BE2C (cell line): ENCODE results near the gene CTSW.
A peak's percentile ranks its signal among the peaks of the same experiment; 100 is the strongest.
"Not testable (repeated sequence)": the region's sequence is repeated elsewhere in the genome, so short reads cannot be mapped to it uniquely, and the experiment has no call there.

ENCODE experiments used
- DNase-seq: peaks from one replicate; pipeline ENCODE4 v3.0.0-alpha.2; 2020
- H3K27me3 ChIP-seq: fragments of 250-450 bp; sonication (Bioruptor Pico); 2 replicates; pipeline ENCODE4 v1.5.1; 2020; ENCODE audit warnings: mild to moderate bottlenecking
- H3K36me3 ChIP-seq: fragments of 250-450 bp; sonication (Bioruptor Pico); 2 replicates; pipeline ENCODE4 v1.5.1; 2020; ENCODE audit warnings: mild to moderate bottlenecking
- H3K4me1 ChIP-seq: fragments of 250-450 bp; sonication (Bioruptor Pico); 2 replicates; pipeline ENCODE4 v1.5.1; 2020
- H3K4me3 ChIP-seq: 2 replicates; pipeline ENCODE4 v1.5.1; 2011; ENCODE audit warnings: low read depth, low read length
- H3K9me3 ChIP-seq: fragments of 250-450 bp; sonication (Bioruptor Pico); 2 replicates; pipeline ENCODE4 v1.5.1; 2020
- TF ChIP-seq, protein P1 (sequence below): IDR thresholded peaks from 2 replicates; pipeline ENCODE4 v1.5.1; 2012; ENCODE audit warnings: mild to moderate bottlenecking, low read depth, low read length

The CTSW gene

DNA sequence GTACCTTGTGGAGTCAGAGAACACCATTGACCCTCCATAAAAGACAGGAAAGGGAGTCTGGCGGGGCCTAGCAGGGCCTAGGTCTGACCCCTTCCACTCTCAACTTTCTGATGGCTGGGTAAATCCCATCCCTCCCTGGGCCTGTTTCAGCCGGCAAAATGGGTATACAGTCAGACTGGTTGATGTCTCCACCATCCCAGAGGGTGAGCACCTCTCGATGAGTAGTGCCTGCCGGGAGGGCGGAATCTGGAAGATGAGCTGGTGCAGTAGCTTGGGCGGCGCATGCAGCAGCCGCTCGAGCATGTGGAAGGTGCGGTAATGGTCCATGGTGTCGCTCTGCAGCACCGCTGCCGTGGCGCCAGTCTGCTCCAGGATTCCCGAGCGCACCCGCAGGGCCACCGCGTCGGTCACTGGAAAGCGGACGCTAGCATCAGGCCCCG is 8.1 kb downstream of the CTSW start:
- TF ChIP-seq, protein P1, sequence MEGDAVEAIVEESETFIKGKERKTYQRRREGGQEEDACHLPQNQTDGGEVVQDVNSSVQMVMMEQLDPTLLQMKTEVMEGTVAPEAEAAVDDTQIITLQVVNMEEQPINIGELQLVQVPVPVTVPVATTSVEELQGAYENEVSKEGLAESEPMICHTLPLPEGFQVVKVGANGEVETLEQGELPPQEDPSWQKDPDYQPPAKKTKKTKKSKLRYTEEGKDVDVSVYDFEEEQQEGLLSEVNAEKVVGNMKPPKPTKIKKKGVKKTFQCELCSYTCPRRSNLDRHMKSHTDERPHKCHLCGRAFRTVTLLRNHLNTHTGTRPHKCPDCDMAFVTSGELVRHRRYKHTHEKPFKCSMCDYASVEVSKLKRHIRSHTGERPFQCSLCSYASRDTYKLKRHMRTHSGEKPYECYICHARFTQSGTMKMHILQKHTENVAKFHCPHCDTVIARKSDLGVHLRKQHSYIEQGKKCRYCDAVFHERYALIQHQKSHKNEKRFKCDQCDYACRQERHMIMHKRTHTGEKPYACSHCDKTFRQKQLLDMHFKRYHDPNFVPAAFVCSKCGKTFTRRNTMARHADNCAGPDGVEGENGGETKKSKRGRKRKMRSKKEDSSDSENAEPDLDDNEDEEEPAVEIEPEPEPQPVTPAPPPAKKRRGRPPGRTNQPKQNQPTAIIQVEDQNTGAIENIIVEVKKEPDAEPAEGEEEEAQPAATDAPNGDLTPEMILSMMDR = no peak
- no peak for DNase-seq
- H3K9me3 ChIP-seq = no peaks in the 10 kb centered on the region
- H3K4me3 ChIP-seq = peak overlapping the region; percentile 77
- H3K27me3 ChIP-seq = no peaks in the 10 kb centered on the region
- H3K4me1 ChIP-seq = peaks cover 8% of the 10 kb centered on the region
- H3K36me3 ChIP-seq = peaks cover 33% of the 10 kb centered on the region

DNA sequence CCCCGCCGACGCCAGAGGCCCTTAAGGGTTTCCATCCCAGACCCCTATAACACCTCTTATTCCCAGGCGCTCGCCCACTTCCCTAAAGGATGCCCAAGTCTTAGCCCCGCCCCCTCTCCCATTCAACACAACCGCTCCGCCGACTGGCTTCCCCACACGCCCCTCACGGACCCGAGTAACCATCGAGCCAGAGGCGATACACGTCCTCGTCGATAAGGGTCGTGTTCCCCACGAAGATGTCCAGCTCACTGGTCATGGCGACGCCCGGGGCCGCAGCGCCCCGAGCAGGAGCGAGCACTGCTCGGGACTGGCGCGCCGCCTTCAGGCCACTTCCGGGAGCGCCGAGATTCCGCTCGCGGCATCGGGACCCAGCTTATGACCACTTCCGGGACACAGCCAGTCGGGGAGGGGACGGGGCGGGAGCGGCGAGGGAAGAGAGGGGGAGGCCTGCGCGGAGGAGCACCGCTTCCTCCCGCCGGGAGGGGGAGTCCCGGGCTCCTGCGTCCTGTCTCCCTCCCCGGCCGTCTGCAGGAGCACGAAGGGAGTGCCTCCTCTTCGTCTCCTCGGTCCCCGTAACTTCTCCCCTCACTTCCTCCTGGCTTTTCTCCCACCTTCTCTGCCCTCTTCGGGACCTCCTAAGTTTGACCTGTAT is 8.7 kb downstream of the CTSW start, which contains the start of gene FIBP:
TSS of gene FIBP (minus strand) at position 309 of the 652 bp plus-strand sequence. CDS start at position 256, 53 bp downstream.
- peaks cover 8% of the 10 kb centered on the region for H3K4me1 ChIP-seq
- TF ChIP-seq, protein P1 = peak; percentile 68
- H3K4me3 ChIP-seq = peak within 1 kb of the TSS; percentile 77
- DNase-seq = peak; percentile 99
- H3K9me3 ChIP-seq = no peaks in the 10 kb centered on the region
- H3K27me3 ChIP-seq = no peaks in the 10 kb centered on the region
- peaks cover 28% of the 10 kb centered on the region for H3K36me3 ChIP-seq

DNA sequence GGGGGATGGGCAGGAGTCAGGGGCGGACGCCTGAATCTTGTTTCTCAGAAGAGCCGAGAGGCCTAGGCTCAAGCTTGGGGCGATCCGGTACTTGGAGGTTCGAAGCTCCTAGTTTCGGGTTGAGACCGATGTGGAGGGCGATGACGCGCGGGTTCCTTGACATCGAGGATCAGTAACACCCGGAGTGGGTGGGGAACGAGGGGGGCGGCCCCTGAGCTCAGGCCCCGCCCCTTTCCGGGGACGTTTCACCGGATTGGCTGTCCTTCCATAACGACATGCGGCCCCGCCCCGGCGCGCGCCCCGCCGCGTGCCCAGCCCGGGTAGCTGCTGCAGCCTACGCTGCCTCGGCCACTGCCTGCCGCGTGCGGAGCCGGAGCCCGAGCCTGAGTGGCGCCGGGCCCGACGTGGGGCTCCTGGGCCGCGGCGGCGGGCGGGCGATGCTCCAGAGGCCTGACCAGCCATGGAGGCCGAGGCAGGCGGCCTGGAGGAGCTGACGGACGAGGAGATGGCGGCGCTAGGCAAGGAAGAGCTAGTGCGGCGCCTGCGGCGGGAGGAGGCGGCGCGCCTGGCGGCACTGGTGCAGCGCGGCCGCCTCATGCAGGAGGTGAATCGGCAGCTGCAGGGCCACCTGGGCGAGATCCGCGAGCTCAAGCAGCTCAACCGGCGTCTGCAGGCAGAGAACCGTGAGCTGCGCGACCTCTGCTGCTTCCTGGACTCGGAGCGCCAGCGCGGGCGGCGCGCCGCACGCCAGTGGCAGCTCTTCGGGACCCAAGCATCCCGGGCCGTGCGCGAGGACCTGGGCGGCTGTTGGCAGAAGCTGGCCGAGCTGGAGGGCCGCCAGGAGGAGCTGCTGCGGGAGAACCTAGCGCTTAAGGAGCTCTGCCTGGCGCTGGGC is 10.9 kb downstream of the CTSW start, which contains the start of gene CCDC85B:
TSS of gene CCDC85B (plus strand) at position 350 of the 895 bp plus-strand sequence. CDS start at position 461, 111 bp downstream.
- peak within 1 kb of the TSS; percentile 92 for H3K4me3 ChIP-seq
- peak; percentile 99 for DNase-seq
- H3K27me3 ChIP-seq = no peaks in the 10 kb centered on the region
- H3K36me3 ChIP-seq = peaks cover 10% of the 10 kb centered on the region
- TF ChIP-seq, protein P1 = peak; percentile 19
- H3K4me1 ChIP-seq = peaks cover 8% of the 10 kb centered on the region
- H3K9me3 ChIP-seq = no peaks in the 10 kb centered on the region

DNA sequence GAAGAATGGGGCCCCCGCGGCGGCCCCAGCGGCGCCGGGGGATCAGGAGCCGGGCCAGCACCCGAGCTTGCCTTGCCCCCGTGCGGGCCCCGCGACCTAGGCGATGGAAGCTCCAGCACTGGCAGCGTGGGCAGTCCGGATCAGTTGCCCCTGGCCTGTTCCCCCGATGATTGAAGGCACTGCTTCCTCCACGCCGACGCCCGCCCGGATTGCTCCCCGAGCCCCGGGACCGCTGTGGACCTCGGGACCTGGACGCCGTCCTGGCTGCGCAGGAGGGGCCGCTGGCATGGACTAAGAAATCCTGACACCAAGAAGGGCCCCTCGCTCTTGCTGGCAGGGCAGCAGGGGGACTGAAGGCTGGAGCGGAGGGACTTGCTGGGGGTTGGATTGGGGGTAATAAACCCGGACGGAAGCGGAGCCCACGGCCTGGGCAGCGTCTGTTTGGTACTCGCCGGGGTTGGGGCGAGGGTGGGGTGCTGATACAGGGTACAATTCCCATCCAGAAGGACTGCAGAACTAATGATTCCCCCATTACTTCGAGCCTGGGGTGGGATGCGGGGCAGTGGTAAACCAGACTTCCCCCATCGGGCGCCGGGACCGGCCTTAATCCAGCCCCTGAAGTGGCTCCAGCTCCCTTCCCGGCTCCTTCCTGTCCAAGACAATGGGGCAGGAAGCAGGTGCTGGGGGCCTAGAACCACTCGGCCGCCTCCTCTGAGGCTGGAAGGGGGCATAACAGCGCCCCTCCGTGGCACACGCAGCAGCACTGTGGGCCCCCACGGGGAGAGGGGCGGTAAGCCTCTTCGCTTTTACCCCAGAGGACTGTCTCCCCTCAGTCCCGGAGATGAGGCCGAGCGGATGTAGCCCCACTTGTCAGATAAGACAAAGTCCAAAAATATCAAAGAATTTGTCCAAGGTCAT is 11.8 kb downstream of the CTSW start:
- TF ChIP-seq, protein P1 = peak; percentile 49; the same call in 1 of the 2 replicates
- Histone ChIP-seq H3K36me3 (peaks cover 6% of the 10 kb centered on the region; the same call in 1 of the 2 replicates), H3K27me3 (no peaks in the 10 kb centered on the region), H3K4me3 (peak overlapping the region; percentile 92), H3K9me3 (no peaks in the 10 kb centered on the region), H3K4me1 (peaks cover 8% of the 10 kb centered on the region)
- DNase-seq = peak; percentile 65

DNA sequence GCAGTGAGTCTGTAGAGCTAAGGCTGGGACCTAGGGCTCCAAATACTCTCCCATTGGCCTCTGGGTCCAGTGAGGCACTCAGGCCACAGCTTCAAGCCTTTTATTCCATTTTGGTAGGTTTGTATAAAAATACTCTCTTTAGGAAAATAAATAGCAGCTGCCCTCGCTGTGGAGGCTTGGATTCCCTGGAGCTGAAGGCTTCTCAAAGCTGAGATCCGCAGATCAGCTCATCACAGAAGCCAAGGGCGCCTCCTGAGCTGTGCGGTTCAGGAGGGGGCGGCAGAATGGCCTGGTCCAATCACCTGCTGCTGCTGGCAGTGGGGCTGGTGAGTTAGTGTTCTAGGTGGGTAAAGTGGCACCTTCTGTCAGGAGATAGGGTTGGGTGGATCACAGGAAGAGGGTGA is 12.5 kb downstream of the CTSW start:
- not testable (repeated sequence) for H3K36me3 ChIP-seq, DNase-seq, H3K4me1 ChIP-seq, H3K9me3 ChIP-seq, H3K27me3 ChIP-seq
- peak overlapping the region; percentile 92 for H3K4me3 ChIP-seq
